ENCODE results near the gene CNNM4.

CNNM4 gene

DNA sequence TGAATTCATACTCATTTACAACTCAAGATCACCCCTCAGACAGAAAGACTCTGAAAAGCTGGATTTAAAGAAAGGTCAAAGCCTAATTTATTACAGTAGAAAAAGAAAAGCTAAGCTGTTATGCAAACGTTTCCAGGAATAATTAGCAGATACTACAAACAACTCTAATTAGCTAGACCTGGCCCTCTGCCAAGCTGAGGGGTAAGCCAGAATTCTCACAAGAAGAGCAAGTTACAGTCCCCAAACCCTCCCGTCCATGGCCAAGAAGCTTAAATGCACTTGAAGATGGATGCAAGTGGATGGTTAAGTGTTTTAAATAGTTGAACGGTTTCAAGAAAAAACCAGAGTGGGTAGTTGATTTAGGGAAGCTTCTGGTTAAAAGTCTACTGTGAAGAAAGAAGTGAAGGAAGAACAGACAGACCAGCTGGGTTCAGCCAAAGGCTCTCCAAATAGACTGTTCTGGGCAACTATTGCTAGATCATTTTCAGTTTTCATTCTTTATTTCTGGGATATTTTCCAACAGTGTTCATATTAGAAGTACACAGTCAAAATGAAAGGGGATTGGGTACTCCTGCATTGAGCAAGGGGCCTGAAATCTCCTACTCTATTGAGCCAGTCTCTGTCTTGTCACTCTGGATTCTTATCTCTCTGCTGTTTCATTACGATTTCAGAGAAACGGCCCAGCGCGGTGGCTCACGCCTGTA is 25.7 kb upstream of the CNNM4 start:
- no peak for DNase-seq (ENCODE audit: low spot score)
- Histone ChIP-seq H3K4me3 (ENCODE audit: severe bottlenecking) (no peak overlapping the region), H3K27me3 (ENCODE audit: insufficient read depth, poor library complexity, severe bottlenecking) (no peaks in the 10 kb centered on the region), H3K4me1 (ENCODE audit: insufficient read depth, poor library complexity, severe bottlenecking) (peaks cover 11% of the 10 kb centered on the region), H3K36me3 (ENCODE audit: low read depth) (peaks cover 70% of the 10 kb centered on the region), H3K9me3 (ENCODE audit: severe bottlenecking) (no peaks in the 10 kb centered on the region), H3K27ac (ENCODE audit: poor library complexity, severe bottlenecking) (no peak overlapping the region)
- TF ChIP-seq CTCF (IDR thresholded peaks at IDR 0.05; ENCODE audit: poor library complexity, severe bottlenecking), result no peak
- no peak for ATAC-seq (ENCODE audit: low read depth)

GRCh38 chr2:96737251-96737650 is 23.5 kb upstream of the CNNM4 start:
- Histone ChIP-seq H3K4me3 (ENCODE audit: severe bottlenecking) (no peak overlapping the region), H3K27ac (ENCODE audit: poor library complexity, severe bottlenecking) (no peak overlapping the region), H3K9me3 (ENCODE audit: severe bottlenecking) (no peaks in the 10 kb centered on the region), H3K4me1 (ENCODE audit: insufficient read depth, poor library complexity, severe bottlenecking) (peaks cover 11% of the 10 kb centered on the region), H3K27me3 (ENCODE audit: insufficient read depth, poor library complexity, severe bottlenecking) (no peaks in the 10 kb centered on the region), H3K36me3 (ENCODE audit: low read depth) (peaks cover 48% of the 10 kb centered on the region)
- no peak for DNase-seq (ENCODE audit: low spot score)
- ATAC-seq (ENCODE audit: low read depth), result no peak
- TF ChIP-seq CTCF (IDR thresholded peaks at IDR 0.05; ENCODE audit: poor library complexity, severe bottlenecking), result no peak

DNA sequence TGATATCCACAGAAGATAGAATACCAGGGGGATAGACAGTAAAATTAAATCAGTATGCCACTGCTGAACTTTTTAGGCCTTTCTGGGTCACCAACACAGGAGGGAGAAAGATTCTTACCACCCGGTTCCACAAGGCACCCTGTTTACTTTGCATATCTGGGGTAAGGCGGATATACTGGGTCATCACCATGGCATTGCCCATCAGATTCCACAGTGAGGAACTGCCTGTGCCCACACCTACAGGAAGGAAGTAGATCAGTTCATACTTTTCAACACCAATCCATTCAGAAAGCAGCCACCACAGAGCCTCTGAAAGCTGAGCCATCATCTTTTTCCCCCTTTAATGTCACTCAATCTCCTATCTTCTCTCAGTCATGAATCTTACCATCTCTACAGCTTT is 22.9 kb upstream of the CNNM4 start:
- H3K36me3 ChIP-seq (ENCODE audit: low read depth), result peaks cover 43% of the 10 kb centered on the region
- H3K4me3 ChIP-seq (ENCODE audit: severe bottlenecking), result no peak overlapping the region
- no peak for DNase-seq (ENCODE audit: low spot score)
- no peak for TF ChIP-seq CTCF (IDR thresholded peaks at IDR 0.05; ENCODE audit: poor library complexity, severe bottlenecking)
- H3K4me1 ChIP-seq (ENCODE audit: insufficient read depth, poor library complexity, severe bottlenecking), result peaks cover 11% of the 10 kb centered on the region
- ATAC-seq (ENCODE audit: low read depth), result no peak; the same call in 2 of the 3 replicates
- H3K27me3 ChIP-seq (ENCODE audit: insufficient read depth, poor library complexity, severe bottlenecking), result no peaks in the 10 kb centered on the region
- peak overlapping the region; percentile 12 for H3K27ac ChIP-seq (ENCODE audit: poor library complexity, severe bottlenecking)
- H3K9me3 ChIP-seq (ENCODE audit: severe bottlenecking), result no peaks in the 10 kb centered on the region

- Histone ChIP-seq H3K27ac (ENCODE audit: poor library complexity, severe bottlenecking) (peak overlapping the region; percentile 8), H3K9me3 (ENCODE audit: severe bottlenecking) (no peaks in the 10 kb centered on the region), H3K4me1 (ENCODE audit: insufficient read depth, poor library complexity, severe bottlenecking) (peaks cover 11% of the 10 kb centered on the region), H3K27me3 (ENCODE audit: insufficient read depth, poor library complexity, severe bottlenecking) (no peaks in the 10 kb centered on the region), H3K4me3 (ENCODE audit: severe bottlenecking) (peak overlapping the region; percentile 80), H3K36me3 (ENCODE audit: low read depth) (peaks cover 30% of the 10 kb centered on the region)
- TF ChIP-seq CTCF (IDR thresholded peaks at IDR 0.05; ENCODE audit: poor library complexity, severe bottlenecking), result no peak
- no peak for DNase-seq (ENCODE audit: low spot score)
- no peak for ATAC-seq (ENCODE audit: low read depth)
Observed at GRCh38 chr2:96739076-96739632, 21.5 kb upstream of the CNNM4 start.

Measured in RWPE2 (cell line).